Adipocyte (in vitro differentiated cells): Measurements from ENCODE around the gene SUSD6.
"Not testable (repeated sequence)": the region's sequence is repeated elsewhere in the genome, so short reads cannot be mapped to it uniquely, and the experiment has no call there.

ENCODE experiments used
- DNase-seq: peaks from one replicate; pipeline ENCODE4 v3.0.0-alpha.2; 2015; ENCODE audit warnings: low read depth
- H3K27me3 ChIP-seq: replicated peaks from 2 replicates; pipeline ENCODE4 v1.7.0; 2013; ENCODE audit warnings: mild to moderate bottlenecking, low read length, moderate library complexity; ENCODE audit not compliant: control insufficient read depth, insufficient read depth
- H3K36me3 ChIP-seq: 2 replicates; pipeline ENCODE4 v1.7.0; 2013; ENCODE audit warnings: low read length, mild to moderate bottlenecking, moderate library complexity; ENCODE audit not compliant: control insufficient read depth, insufficient read depth, severe bottlenecking
- H3K4me1 ChIP-seq: 2 replicates; pipeline ENCODE4 v1.7.0; 2013; ENCODE audit warnings: mild to moderate bottlenecking, low read length, moderate library complexity; ENCODE audit not compliant: control insufficient read depth, insufficient read depth
- H3K4me3 ChIP-seq: 2 replicates; pipeline ENCODE4 v1.7.0; 2013; ENCODE audit warnings: mild to moderate bottlenecking, low read length, moderate library complexity
- H3K9ac ChIP-seq: 2 replicates; pipeline ENCODE4 v1.7.0; 2013; ENCODE audit warnings: mild to moderate bottlenecking, low read length, moderate library complexity
- H3K9me3 ChIP-seq: 2 replicates; pipeline ENCODE4 v1.7.0; 2013; ENCODE audit warnings: mild to moderate bottlenecking, low read length, moderate library complexity; ENCODE audit not compliant: control insufficient read depth

The SUSD6 gene

GRCh38 chr14:69637503-69638031, 26.2 kb downstream of the SUSD6 start:
- H3K4me1 ChIP-seq: peaks cover 46% of the 10 kb centered on the region
- no peak overlapping the region for H3K4me3 ChIP-seq
- H3K9me3 ChIP-seq: peaks cover 9% of the 10 kb centered on the region

DNA sequence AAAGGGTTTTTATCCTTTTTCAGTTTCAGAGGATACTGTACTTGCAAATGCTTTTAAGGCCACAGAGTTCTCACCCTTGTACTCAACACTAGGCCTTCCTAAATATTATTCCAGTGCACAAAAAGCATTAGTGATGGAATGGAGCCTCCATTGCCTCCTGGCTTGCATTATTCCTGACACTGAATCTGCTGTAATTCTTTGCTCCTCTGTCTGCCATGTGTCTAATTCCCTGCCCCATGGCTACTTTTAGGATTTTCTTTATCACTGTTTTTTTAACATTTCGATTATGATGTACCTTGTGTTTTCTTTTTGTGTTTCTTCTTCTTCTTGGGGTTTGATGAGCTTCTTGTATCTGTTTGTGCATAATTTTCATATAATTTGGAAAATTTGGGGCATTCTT, 29.5 kb downstream of the SUSD6 start:
- peaks cover 9% of the 10 kb centered on the region for H3K9me3 ChIP-seq
- H3K9ac ChIP-seq: no peak overlapping the region
- H3K36me3 ChIP-seq: no peaks in the 10 kb centered on the region
- DNase-seq: no peak
- no peaks in the 10 kb centered on the region for H3K27me3 ChIP-seq
- peaks cover 30% of the 10 kb centered on the region for H3K4me1 ChIP-seq
- no peak overlapping the region for H3K4me3 ChIP-seq

More at GRCh38 chr14:69637503-69638031, 26.2 kb downstream of the SUSD6 start:
- no peaks in the 10 kb centered on the region for H3K27me3 ChIP-seq
- no peak overlapping the region for H3K9ac ChIP-seq
- no peak for DNase-seq
- H3K36me3 ChIP-seq: no peaks in the 10 kb centered on the region

- not testable (repeated sequence) for DNase-seq, H3K9ac ChIP-seq, H3K36me3 ChIP-seq, H3K27me3 ChIP-seq, H3K9me3 ChIP-seq, H3K4me3 ChIP-seq
- H3K4me1 ChIP-seq: peaks cover 19% of the 10 kb centered on the region
These were observed 30.9 kb downstream of the SUSD6 start for GRCh38 chr14:69642212-69642793.

DNA sequence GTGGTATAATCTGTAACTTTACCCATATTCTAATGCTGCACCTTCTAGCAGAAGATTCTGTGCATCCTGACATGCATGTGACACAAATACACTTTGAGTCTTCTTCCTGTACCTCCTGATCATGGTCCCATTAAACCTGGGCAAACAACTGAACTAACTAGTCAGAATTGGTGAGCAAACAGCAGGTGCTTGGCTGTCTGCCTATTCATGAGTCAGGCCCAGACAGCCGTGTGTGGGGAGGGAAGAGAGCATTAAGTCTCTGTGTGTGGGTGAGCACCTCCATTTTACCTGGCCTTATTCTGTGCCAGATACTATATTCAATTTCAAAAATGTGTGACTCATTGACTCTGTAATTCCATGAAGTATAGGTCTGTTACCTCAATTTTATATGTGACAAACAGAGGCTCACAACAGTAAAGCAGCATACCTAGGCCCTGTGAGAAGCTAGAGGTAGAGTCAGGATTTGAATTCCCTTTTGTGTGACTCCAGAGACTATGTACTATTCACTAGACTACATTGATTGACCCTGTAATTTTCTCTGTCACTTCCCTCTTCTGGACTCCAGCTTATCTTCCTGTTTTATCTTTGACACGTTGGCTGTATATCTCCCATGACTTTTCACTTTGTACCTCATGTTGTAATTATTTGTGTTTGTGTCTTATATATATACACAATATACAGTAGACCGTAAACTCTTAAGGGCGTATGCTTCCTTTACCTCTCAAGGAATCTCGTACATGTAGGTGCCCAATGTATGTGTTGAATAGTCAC, 32.2 kb downstream of the SUSD6 start:
- Histone ChIP-seq H3K4me1 (peaks cover 14% of the 10 kb centered on the region), H3K9me3 (peaks cover 9% of the 10 kb centered on the region), H3K36me3 (no peaks in the 10 kb centered on the region), H3K4me3 (no peak overlapping the region), H3K27me3 (no peaks in the 10 kb centered on the region), H3K9ac (no peak overlapping the region)
- no peak for DNase-seq

DNA sequence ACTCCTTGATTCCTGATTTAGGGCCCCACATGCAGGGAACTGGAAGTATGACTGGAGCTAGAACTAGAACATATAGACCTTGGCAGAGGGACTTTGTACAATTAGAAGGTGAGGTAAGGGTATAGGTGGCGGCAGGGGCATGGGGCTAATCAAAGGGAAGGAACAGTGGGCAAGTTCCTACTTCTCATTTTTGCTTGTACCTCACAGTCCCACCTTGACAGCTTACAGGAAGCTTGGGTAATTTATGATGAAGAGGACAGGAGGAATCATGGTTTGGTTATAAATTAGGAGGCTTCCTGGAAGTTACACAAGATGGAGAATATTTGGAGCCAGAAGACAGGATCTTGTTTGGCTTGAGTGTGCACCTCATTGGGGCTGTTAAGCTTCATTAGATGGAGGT, 33.4 kb downstream of the SUSD6 start:
- DNase-seq: no peak
- Histone ChIP-seq H3K9ac (no peak overlapping the region), H3K36me3 (no peaks in the 10 kb centered on the region), H3K4me3 (no peak overlapping the region), H3K9me3 (peaks cover 9% of the 10 kb centered on the region), H3K27me3 (no peaks in the 10 kb centered on the region), H3K4me1 (peaks cover 25% of the 10 kb centered on the region)

DNA sequence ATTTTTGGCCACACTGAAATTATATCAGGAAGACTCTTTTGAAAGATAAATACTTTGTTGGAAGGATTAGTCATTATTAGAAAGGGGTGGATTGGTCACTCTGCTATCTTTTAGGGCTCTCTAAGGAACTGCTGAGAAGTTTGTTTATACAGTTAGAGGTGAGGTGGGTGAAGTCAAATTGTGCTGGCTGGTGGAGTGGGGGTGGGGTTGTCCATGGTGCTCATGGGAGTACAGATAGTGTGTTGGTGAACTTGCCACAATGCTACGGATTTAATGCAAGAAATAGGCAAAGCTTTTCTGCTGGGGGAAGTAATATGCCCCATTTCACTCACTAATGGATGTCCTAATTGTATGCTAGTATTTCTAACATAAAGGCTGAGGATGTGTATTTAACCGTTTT, 35.8 kb downstream of the SUSD6 start:
- Histone ChIP-seq H3K4me1 (peaks cover 41% of the 10 kb centered on the region), H3K4me3 (no peak overlapping the region), H3K9ac (no peak overlapping the region), H3K9me3 (no peaks in the 10 kb centered on the region), H3K36me3 (no peaks in the 10 kb centered on the region), H3K27me3 (no peaks in the 10 kb centered on the region)
- no peak for DNase-seq

DNA sequence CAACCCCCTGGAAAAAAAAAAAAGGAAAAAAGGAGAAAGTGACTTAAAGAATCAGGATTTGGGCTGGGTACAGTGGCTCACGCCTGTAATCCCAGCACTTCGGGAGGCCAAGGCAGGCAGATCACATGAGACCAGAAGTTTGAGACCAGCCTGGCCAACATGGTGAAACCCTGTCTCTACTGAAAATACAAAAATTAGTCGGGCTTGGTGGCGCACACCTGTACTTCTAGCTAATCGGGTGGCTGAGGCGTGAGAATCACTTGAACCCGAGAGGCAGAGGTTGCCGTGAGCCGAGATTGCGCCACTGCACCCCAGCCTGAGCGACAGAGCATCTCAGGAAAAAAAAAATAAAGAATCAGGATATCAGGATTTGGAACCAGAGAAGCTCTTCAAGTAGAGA, 36.2 kb downstream of the SUSD6 start:
- H3K4me1 ChIP-seq: peaks cover 41% of the 10 kb centered on the region
- H3K36me3 ChIP-seq, H3K9ac ChIP-seq, DNase-seq, H3K4me3 ChIP-seq, H3K27me3 ChIP-seq, H3K9me3 ChIP-seq: not testable (repeated sequence)

GRCh38 chr14:69648480-69649451, 37.4 kb downstream of the SUSD6 start:
- no peak overlapping the region for H3K9ac ChIP-seq
- no peaks in the 10 kb centered on the region for H3K9me3 ChIP-seq
- peaks cover 41% of the 10 kb centered on the region for H3K4me1 ChIP-seq
- peak; percentile 49 for DNase-seq
- no peak overlapping the region for H3K4me3 ChIP-seq
- H3K27me3 ChIP-seq: no peaks in the 10 kb centered on the region
- H3K36me3 ChIP-seq: no peaks in the 10 kb centered on the region

GRCh38 chr14:69650948-69651369, 39.6 kb downstream of the SUSD6 start:
- H3K9me3 ChIP-seq: no peaks in the 10 kb centered on the region
- H3K4me3 ChIP-seq: no peak overlapping the region
- H3K9ac ChIP-seq: no peak overlapping the region
- H3K27me3 ChIP-seq: no peaks in the 10 kb centered on the region
- peak; percentile 33 for DNase-seq
- H3K4me1 ChIP-seq: peaks cover 37% of the 10 kb centered on the region
- H3K36me3 ChIP-seq: no peaks in the 10 kb centered on the region

DNA sequence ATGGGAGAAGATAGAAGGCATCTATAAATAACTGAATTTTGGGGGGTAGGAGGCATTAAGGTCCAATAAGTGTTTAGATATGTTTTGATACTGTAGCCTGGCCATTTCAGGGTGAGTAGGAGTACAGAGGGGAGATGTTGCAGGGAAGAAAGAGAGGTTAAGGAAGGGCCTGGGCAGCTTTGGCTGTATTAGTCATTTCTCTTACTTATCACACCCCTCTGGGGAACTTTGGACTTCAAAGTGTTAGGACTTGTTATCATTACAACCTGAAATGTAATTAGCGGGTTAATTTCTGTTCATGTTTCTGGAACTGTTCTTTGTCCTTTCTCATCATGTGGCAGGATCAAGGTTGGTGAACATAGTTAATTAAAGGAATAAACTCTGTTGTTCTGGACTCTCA, 40.3 kb downstream of the SUSD6 start:
- DNase-seq: no peak
- Histone ChIP-seq H3K9ac (no peak overlapping the region), H3K36me3 (no peaks in the 10 kb centered on the region), H3K27me3 (no peaks in the 10 kb centered on the region), H3K9me3 (no peaks in the 10 kb centered on the region), H3K4me3 (no peak overlapping the region), H3K4me1 (peaks cover 37% of the 10 kb centered on the region)
